Posterior cingulate gyrus (tissue), 11 donors: ENCODE results near the gene TGFBR3L.

Source experiments
- DNase-seq, 10 donors: peaks; one replicate each; pipeline versions ENCODE4 v3.0.0 to v3.0.0-alpha.2; 2020 to 2021; ENCODE audit warnings: mixed read lengths in 3 of 10
- intact Hi-C: fragments of 100-400 bp; cut with DNase I; formaldehyde crosslinking; loops from one replicate; pipeline ENCODE4 v1.15.1; 2023

TGFBR3L gene

DNA sequence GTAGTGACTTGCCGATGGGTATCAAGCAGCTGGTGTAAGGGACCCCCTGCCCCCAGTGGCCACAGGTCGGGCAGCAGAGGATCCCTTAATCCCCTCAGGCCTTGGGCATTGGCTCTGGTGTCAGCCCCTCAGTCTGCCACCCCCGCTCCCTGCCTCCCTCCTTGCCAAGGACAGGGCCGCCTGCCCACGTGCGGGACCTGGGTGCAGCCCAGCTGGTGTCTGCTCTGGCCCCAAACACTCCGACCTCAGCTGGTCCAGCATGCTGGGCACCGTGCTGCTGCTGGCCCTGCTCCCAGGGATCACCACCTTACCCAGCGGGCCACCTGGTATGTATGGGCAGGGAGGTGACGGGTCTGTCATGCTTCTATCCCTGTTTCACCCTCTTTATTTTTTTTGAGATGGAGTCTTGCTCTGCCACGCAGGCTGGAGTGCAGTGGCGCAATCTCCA, at the start of gene TGFBR3L:
TGFBR3L (plus strand) TSS at position 233 of the 448 bp plus-strand sequence.
- intact Hi-C loops = no loop called here
- peak in 2 of 10 donors; percentile 70 to 86 for DNase-seq

DNA sequence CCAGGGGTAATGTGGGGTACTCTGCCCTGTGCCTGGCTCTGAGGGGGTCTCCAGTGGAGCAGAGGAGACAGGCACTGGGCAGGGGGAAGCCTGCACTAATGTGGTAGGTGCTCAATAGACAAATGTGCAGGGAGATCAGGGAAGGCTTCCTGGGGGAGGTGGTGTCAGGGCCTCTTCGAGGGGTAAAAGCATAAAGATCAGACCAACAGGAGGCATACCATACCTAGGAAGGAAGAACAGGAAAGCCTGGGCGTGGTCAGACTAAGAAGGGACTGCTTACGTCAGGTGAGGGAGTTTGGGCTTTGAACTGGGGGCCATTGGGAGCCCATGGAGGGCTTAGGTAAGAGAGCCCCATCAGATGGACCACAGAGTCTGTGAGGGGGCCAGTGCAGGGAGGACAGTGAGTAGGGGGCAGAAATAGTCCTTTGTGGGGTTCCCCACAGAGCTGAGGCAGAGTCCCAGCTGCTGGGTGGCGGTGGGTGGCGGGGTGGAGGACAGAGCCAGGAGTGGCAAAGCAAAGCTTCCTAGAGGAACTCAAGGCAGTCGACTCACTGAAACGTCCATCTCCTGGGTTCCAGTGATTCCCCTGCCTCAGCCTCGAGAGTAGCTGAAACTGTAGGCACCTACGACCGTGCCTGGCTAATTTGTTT, 49.2 kb upstream of the TGFBR3L start:
- peak in 3 of 10 donors; percentile 47 to 65 (median 52) for DNase-seq
- intact Hi-C loops = no loop called here

DNA sequence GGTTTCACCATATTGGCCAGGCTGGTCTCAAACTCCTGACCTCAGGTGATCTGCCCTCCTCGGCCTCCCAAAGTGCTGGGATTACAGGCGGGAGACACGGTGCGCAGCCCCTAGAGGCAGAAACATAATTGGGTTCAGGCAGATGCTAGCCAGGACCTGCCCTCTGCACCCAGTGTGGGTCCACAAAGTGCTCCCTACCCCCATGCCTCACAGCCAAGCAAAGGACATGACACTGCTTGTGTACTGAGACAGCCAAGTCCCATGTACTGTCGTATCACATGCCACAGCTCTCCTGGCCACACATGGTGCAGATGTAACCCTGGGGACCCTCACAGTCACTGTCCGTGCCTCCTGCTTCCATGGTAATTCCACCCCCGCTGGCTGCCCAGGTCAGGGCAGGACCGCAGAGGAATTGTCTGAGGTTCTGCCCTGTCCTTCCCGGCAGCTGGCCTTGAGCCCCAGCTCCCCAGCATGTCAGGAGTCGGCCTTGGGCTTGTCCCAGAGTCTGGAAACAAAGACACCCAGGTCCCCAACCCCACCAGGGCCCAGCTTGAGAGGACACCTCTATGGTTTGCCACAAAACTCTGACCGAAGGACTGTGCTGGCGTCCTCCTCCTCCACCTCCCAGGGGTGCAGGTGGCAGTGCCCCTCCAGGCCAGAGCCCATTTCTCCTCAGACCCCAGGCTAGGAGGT, 48.1 kb upstream of the TGFBR3L start:
- intact Hi-C loops = no loop called here
- DNase-seq = peak in 3 of 10 donors; percentile 45 to 80 (median 73)

DNA sequence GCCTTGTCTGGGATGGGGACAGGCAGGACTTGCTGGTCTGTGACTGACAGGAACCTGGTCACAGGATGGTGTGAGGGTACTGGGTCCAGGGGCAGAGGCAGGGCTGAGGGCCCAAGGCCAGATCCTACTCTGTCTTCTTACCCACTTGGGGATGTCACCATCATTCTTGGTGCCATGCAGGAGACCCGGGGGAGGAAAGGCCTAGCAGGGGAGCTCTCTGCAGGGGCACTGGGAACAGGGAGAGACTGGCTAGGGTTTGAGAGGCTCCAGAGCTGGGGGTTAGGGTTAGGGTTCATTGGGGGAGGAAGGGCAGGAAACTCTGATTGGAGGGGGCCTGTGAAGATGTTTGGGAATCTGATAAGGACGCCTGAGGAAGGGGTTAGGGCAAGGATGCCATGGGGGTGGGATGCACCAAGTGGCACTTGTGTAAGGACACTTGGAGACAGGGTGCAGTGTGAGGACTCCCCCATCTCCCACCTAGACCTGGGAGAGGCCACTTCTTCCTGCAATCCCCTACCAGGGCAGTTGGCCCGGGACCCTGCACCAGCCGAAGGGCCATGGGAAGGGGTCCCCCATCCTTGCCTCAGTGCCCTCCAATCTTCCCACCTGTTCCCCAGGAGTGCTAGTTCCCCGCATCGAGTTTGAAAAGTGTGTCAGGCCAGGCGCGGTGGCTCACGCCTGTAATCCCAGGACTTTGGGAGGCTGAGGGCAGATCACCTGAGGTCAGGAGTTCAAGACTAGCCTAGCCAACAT, 47.4 kb upstream of the TGFBR3L start:
- intact Hi-C loops = no loop called here
- DNase-seq = peak in 2 of 10 donors; percentile 21 to 84

DNA sequence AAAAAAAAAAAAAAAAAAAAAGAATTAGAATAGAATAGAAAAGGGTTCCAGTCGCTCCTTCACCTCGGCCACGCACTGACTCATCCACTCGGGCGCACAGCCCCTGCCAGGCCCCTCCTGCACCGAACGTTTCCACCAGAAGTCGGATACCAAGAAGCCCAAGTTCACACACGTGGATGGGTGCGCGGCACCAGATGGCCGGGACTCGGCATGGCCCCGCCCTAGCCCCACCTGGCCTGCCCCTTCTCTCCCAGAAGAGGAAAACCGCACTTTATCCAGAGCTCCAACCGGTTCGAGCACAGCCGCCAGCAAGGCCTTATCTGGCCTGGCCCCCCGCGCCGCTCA, 46.3 kb upstream of the TGFBR3L start:
- peak in 1 of 10 donors; percentile 88 for DNase-seq
- intact Hi-C loops = no loop called here

DNA sequence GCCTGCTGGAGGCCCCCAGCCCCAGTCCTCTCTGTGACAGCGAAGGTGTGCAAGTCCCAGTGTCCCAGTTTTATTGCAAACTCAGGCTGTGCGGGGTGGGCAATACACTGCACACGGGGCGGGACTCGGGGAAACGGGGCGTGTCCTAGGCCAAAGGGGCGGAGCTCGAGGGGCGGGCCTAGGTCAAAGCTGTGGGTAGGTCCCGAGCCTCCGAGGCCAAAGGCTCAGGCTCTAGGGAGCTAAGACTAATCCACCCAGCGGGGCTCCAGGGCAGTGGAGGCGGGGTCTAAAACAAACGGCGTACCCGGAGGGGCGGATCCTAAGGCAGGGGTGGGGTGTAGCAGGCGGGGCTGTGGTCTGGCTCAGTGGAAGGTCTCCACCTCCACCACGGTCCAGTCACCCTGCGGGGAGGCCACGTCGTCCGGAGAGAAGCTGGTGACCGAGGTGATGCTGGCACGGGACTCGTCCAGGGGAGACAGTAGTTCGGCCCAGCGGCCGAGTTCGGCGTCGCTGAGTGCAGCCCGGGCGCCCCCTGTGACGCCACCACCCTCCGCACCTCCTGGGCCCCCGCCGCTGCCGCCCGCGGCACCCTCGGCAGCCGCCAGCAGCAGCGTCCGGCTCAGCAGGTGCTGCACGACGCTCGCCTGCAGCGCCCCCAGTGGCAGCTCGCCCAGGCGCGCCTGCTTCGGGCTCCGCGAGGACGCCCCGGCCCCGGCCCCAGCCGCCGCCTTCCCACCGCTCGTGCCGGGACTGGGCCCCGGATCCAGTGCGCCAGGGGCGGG, 45.8 kb upstream of the TGFBR3L start:
- DNase-seq = peak in 6 of 10 donors; percentile 51 to 95 (median 63)

DNA sequence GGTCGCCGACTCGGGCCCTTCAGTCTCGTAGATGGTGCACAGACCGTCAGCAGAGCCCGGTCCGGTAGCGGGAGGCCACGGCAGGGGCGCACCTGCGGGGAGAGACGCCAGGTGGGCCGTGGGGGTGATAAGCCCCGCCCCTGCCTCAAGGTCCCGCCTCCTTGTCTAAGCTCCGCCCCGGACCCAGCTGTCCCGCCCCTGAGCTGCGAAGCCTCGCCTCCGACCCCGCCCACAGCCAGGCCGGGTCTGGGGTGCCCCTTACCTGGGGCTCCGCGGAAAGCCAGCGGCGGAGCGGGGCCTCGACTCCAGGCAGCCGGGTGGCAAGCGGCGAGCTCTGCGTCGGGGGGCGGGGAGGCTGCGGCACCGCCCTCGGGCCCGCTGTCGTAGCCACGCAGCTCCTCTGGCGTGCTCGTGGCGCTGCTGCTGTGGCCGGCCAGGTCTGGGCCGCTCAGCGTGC, 45.1 kb upstream of the TGFBR3L start:
- intact Hi-C loops = no loop called here
- DNase-seq = peak in 7 of 10 donors; percentile 42 to 95 (median 60)

More for the DNA sequence above, 45.8 kb upstream of the TGFBR3L start:
- intact Hi-C loops = no loop called here

DNA sequence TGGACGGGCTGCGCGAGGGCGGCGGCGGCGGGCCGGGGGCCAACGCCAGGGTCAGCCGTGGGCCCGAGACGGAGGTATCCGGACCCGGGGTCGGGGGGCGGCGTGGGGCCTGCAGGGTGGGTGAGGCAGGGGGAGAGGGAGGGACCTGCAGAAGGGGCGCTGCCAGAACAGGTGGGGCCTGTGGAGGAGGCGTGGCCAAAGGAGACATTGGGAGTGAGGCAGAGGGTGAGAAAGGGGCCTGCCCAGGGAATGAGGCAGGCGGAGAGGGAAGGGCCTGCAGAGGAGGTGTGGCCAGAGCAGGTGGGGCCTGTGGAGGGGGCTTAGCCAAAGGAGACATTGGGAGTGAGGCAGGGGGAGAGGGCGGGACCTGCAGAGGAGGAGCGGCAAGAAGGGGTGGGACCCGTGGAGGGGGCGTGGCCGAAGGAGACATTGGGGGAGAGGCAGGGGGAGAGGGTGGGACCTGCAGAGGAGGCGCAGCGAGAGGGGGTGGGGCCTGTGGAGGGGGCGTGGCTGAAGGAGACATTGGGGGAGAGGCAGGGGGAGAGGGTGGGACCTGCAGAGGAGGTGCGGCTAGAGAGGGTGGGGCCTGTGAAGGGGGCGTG, 44.6 kb upstream of the TGFBR3L start:
- peak in 3 of 10 donors; percentile 50 to 90 (median 85) for DNase-seq
- intact Hi-C loops = no loop called here

DNA sequence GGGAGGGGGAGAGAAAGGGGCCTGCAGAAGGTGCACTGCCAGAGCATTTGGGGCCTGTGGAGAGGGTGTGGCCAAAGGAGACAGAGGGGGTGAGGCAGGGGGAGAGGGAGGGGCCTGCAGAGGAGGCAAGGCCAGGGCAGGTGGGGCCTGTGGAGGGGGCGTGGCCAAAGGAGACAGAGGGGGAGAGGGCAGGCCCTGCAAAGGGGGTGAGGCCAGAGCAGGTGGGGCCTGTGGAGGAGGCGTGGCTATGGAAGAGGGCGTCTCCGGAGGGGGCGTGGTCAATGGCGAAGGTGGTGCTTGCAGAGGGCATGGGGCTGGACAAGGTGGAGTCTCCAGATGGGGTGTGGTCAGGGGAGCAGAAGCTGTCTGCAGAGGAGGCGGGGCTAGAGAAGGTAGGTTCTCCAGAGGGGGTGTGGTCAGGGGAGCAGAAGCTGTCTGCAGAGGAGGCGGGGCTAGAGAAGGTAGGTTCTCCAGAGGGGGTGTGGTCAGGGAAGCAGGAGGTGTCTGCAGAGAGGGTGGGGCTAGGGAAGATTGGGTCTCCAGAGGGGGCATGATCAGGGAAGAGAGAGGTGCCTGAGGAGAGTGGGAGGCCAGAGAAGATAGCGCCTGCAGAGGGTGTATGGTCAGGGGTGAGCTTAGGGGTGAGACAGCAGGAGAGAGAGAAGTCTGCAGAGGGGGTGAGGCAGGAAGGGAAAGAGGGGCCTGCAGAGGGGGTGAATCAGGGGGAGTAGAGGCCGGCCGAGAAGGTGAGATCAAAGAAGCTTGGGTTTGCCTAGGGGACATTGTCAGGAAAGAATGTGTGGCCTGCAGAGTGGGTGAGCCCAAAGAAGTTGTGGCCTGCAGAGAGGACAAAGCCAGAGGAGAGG, 43.8 kb upstream of the TGFBR3L start:
- peak in 4 of 10 donors; percentile 35 to 94 (median 80) for DNase-seq
- intact Hi-C loops = no loop called here

DNA sequence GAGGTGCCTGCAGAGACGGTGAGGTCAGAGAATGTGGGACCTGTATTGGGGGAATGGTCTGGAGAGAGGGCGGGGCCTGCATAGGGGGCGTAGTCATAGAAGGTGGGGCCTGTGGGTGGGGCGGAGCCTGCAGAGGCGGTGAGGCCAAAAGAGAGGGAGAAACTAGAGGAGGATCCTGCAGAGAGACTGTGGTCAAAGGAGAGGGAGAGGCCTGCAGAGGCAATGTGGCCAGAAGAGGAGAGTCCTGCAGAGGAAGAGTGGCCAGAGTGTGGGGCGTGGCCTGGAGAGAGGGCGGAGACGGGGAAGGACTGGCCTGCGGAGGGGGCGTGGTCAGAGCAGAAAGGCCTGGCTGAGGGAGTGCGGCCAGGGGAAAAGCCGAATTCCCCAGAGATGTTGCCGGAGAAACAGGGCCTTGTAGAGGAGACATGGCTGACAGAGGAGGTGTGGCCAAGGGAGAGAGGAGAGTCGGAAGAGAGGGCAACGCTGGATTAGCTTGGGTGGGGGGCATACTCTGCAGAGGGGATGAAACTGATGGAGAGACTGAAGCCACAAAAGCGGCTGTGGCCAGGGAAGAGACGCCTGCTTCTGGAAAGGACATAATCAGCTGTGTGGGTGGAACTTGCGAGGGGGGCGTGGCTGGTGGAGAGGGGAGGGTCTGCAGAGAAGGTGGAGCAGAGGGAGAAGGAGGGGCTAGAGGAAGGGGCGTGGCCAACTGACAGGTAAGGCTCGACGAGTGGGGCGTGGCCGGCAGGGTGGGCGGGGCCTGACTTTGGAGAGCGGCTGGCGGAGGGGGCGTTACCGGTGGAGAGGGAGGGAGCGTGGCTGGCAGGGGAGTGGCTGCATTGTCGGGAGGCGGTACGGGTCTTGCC, 43.0 kb upstream of the TGFBR3L start:
- intact Hi-C loops = no loop called here
- peak in 7 of 10 donors; percentile 68 to 95 (median 71) for DNase-seq

DNA sequence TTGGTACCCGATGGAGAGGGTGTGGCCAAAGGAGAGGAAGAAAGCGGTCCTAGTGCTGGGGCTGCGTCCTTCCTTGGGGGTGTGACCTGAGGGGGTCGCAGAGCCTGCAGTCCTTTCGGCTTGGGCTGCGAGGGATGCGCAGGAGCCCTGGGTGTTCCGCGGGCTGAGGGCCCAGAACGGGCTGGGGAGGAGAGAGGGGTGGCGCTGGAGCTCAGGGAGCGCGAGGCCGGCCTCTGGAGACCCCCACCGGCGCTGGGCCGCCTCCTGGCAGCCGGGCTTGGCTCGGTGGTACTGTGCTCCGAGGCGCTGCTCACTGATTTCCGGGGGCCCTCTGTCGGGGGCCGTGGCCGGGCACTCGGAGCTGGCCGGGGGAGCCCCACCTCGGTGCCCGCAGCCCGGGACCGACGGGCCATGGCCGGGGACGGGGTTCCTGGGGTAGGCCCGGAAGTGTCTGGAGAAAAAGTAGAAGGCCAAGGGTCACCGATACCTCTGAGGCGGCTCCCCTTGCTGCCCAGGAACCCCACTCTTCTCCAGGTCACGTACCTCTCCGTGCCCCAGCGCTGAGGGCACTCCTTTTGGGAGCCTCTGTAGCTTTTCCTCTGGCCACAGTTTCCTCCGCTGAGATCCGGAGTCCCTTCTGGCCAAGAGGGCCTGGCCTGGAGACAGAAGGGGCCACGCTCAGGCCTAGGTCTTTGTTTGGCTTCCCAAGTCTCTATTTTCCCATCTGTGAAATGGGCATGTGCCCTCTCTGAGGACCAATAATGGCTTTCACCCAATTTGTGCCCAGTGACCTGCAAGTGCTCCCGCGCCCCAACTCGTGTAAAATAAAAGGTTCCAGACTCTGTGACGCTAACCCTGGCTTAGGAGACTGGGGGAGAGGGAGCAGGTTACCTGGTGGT, 42.1 kb upstream of the TGFBR3L start:
- intact Hi-C loops = no loop called here
- DNase-seq = peak in 1 of 10 donors; percentile 77

DNA sequence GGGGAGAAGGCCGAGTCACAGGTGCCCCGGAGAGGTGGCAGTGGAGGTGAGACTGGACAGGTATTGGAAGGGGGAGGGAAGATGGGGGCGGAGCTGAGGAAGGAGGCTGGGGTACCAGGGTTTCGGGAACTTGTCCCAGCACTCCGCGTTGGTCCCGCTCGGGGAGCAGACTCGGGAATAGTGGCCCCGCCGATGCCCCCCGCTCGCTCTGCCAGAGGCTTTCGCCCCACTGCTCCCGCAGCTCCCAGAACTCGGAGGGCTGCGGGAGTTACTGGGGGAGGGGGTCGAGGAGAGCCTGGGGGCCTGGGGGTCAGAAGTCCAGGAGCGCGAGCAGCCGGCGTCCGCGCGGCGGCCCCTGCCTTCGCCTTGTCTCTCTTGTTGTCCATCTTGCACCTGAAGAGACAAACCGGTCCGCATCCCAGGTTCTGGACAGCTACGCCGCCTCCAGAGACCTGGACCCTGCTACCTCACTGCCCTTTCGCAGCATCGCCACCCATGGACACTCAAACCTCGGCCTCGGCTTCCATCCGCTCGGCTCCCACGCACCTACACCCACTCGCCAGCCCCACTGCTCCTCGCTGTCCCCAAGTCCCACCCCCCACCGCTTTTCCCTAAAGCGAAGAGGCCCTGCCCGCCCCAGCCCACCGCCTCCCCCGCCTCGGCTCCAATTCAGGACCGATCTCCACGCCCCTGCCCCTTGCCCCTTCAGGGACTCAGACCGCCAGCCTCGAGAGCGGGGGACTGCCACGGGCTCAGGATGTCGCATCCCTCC, 41.1 kb upstream of the TGFBR3L start:
- intact Hi-C loops = no loop called here
- DNase-seq = peak in 1 of 10 donors; percentile 46

DNA sequence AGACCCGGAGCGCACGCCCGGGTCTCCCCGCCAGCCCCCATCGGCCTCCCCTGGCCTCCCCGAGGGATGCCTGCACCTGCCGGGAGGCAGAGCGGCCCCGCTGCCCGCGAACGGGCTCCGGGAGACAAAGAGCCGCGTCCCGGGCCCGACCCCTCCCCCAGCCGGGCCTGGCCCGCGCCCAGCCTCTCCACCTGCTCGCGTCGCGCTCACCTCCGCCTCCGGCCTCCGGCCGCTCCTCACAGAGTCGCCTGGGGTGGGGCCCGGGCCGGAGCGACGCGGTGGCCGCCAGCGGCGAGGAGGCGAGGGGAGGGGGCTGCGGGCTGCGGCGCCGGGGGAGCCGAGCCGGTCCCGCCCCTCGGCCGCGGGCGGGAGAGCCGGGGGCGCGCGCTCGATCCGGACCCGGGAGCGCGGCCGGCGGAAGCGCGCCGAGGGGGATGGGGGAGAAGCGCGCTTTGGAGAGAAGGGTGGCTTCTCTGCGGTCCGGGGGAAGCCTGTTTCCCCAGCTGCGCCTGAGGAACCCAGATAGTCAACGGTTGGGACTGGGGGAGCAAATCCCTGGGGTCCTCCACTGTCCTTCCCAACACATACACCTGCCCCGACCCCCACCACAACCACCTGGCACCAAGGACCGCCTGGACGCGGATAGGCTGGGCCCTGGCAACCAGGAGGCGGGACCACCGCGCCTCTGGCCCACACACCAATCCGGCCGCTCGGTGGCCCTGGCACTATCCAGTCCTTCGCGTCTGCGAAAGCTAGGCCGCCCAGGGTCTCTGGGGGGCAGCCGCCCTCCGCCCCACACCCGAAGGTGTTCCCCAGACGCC, 40.3 kb upstream of the TGFBR3L start, which contains the start of gene PRR36:
PRR36 (minus strand) TSS at position 315 of the 821 bp plus-strand sequence. CDS start 701 bp downstream, outside the sequence.
- DNase-seq = peak in 9 of 10 donors; percentile 44 to 97 (median 83)
- intact Hi-C loops = no loop called here

DNA sequence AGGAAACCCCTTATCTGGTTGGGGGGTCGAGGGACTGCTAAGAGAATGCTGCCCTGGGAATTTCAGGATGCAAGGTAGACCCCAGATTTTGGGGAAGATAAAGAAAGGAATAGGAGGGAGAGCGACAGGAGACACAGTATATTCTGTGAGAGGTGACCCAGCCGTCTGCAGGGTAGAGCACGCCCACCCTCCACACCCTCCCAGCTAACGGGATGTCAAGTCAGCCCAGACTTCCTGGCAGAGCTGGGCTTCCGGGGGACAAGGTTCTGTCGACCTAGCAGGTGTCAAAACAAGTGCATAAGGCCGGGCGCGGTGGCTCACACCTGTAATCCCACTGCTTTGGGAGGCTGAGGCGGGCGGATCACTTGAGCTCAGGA, 39.7 kb upstream of the TGFBR3L start:
- no peak for DNase-seq
- intact Hi-C loops = no loop called here

DNA sequence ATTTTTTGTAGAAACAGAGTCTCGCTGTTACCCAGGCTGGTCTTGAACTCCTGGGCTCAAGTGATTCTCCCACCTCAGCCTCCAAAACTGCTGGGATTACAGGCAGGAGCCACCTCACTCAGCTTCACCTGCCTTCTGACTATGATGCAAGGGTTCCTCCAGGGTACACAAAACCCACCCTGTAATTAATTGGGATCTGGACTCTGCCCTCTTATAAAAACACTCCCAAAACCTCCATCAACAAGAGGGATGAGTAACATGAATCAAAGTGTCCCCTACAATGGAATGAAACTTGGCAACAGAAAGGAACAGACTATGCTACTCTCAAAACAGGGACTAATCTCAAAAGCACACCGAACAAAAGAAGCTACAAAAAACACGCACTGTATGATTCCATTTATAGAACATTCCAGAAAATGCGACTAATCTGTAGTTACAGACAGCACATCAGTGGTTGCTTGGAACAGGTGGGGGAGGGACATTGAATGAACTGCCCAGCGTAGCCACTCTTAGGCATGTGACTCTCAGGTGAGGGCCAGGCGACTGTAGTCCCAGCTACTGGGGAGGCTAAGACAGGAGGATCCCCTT, 37.3 kb upstream of the TGFBR3L start:
- intact Hi-C loops = no loop called here
- no peak for DNase-seq
